ENCODE measurements around the gene SPATA16. TPM values are rescaled to one million over a fixed set of nuclear protein-coding genes. Genes with fewer than 3 reads are reported as not detected.

The SPATA16 gene
- total RNA-seq, 2 donors from 2014 or later: not detected

- H3K36me3 Mint-ChIP-seq (ENCODE audit: low read depth): no peaks in the 10 kb centered on the region
- no peaks in the 10 kb centered on the region for H3K9me3 Mint-ChIP-seq
- 90% methylated on average over 1 of the region's 1 CpG; no CpG with 5 or more reads in 1 of the 2 experiments for WGBS, 2 experiments (ENCODE audit: insufficient coverage in 1 of 2, insufficient read length in 1 of 2)
- Histone ChIP-seq H3K9me3 (ENCODE audit: control insufficient read depth, low read length) (no peaks in the 10 kb centered on the region), H3K36me3 (ENCODE audit: control insufficient read depth, insufficient read depth, low read length) (no peaks in the 10 kb centered on the region), H3K4me3 (ENCODE audit: low read length) (no peak overlapping the region), H3K9ac (ENCODE audit: extremely low read depth, low read length, poor library complexity, severe bottlenecking) (no peak overlapping the region), H3K27me3 (ENCODE audit: control insufficient read depth, insufficient read depth, low read length, poor library complexity, severe bottlenecking) (no peaks in the 10 kb centered on the region), H3K27ac (ENCODE audit: low read depth, low read length) (no peak overlapping the region), H3K4me1 (ENCODE audit: control insufficient read depth, insufficient read depth, low read length) (no peaks in the 10 kb centered on the region)
- no peak overlapping the region for H3K4me3 Mint-ChIP-seq
- H3K4me1 Mint-ChIP-seq: no peaks in the 10 kb centered on the region
- no peak overlapping the region for H3K27ac Mint-ChIP-seq
- no peak for TF ChIP-seq CTCF (conservative IDR thresholded peaks at IDR 0.05)
- DNase-seq: no peak
- no peaks in the 10 kb centered on the region for H3K27me3 Mint-ChIP-seq (ENCODE audit: insufficient read depth)
Measured at GRCh38 chr3:172977696-172978095, 163.3 kb downstream of the SPATA16 start.

- H3K27ac ChIP-seq (ENCODE audit: low read depth, low read length): no peak overlapping the region
- no peaks in the 10 kb centered on the region for H3K9me3 ChIP-seq (ENCODE audit: control insufficient read depth, low read length)
- Mint-ChIP-seq H3K9me3 (no peaks in the 10 kb centered on the region), H3K27ac (no peak overlapping the region), H3K36me3 (ENCODE audit: low read depth) (no peaks in the 10 kb centered on the region), H3K4me3 (no peak overlapping the region), H3K4me1 (peaks cover 4% of the 10 kb centered on the region), H3K27me3 (ENCODE audit: insufficient read depth) (no peaks in the 10 kb centered on the region)
- no peaks in the 10 kb centered on the region for H3K27me3 ChIP-seq (ENCODE audit: control insufficient read depth, insufficient read depth, low read length, poor library complexity, severe bottlenecking)
- TF ChIP-seq CTCF (conservative IDR thresholded peaks at IDR 0.05): no peak
- DNase-seq: no peak
- WGBS, 2 experiments (ENCODE audit: insufficient coverage in 1 of 2, insufficient read length in 1 of 2): 88% methylated on average over 2 to 3 of the region's 3 CpGs
- H3K4me1 ChIP-seq (ENCODE audit: control insufficient read depth, insufficient read depth, low read length): no peaks in the 10 kb centered on the region
- no peaks in the 10 kb centered on the region for H3K36me3 ChIP-seq (ENCODE audit: control insufficient read depth, insufficient read depth, low read length)
- no peak overlapping the region for H3K9ac ChIP-seq (ENCODE audit: extremely low read depth, low read length, poor library complexity, severe bottlenecking)
- no peak overlapping the region for H3K4me3 ChIP-seq (ENCODE audit: low read length)
Measured at GRCh38 chr3:172974969-172975368, 166.1 kb downstream of the SPATA16 start.

GRCh38 chr3:172973799-172974198, 167.2 kb downstream of the SPATA16 start:
- Mint-ChIP-seq H3K36me3 (ENCODE audit: low read depth) (no peaks in the 10 kb centered on the region), H3K4me1 (peaks cover 4% of the 10 kb centered on the region), H3K27me3 (ENCODE audit: insufficient read depth) (no peaks in the 10 kb centered on the region), H3K4me3 (no peak overlapping the region), H3K27ac (no peak overlapping the region), H3K9me3 (no peaks in the 10 kb centered on the region)
- WGBS, 2 experiments (ENCODE audit: insufficient coverage in 1 of 2, insufficient read length in 1 of 2): 91% methylated on average over 2 of the region's 2 CpGs; no CpG with 5 or more reads in 1 of the 2 experiments
- no peak for DNase-seq
- Histone ChIP-seq H3K4me1 (ENCODE audit: control insufficient read depth, insufficient read depth, low read length) (no peaks in the 10 kb centered on the region), H3K4me3 (ENCODE audit: low read length) (no peak overlapping the region), H3K9ac (ENCODE audit: extremely low read depth, low read length, poor library complexity, severe bottlenecking) (no peak overlapping the region), H3K36me3 (ENCODE audit: control insufficient read depth, insufficient read depth, low read length) (no peaks in the 10 kb centered on the region), H3K27me3 (ENCODE audit: control insufficient read depth, insufficient read depth, low read length, poor library complexity, severe bottlenecking) (no peaks in the 10 kb centered on the region), H3K9me3 (ENCODE audit: control insufficient read depth, low read length) (no peaks in the 10 kb centered on the region), H3K27ac (ENCODE audit: low read depth, low read length) (no peak overlapping the region)
- TF ChIP-seq CTCF (conservative IDR thresholded peaks at IDR 0.05): no peak

All from endodermal cell (in vitro differentiated cells).